ENCODE results near the gene TMEM143. TPM values are rescaled to one million over a fixed set of nuclear protein-coding genes. Genes with fewer than 3 reads are reported as not detected.

Gene TMEM143
- total RNA-seq, 1 donor = 4.3 TPM

GRCh38 chr19:48395170-48395455 lies 31.4 kb upstream of the TMEM143 start:
- Histone ChIP-seq H3K4me3 (ENCODE audit: insufficient read depth, low read length) (no peak overlapping the region), H4K20me1 (ENCODE audit: insufficient read depth, low read length) (no peaks in the 10 kb centered on the region), H3K36me3 (ENCODE audit: insufficient read depth, low read length) (no peaks in the 10 kb centered on the region), H3K27ac (ENCODE audit: low read depth, low read length) (no peak overlapping the region), H3K4me1 (ENCODE audit: insufficient read depth, low read length) (peaks cover 5% of the 10 kb centered on the region), H3K4me2 (ENCODE audit: insufficient read depth, low read length) (no peak overlapping the region), H3K79me2 (ENCODE audit: insufficient read depth, low read length) (peaks cover 13% of the 10 kb centered on the region), H3K27me3 (ENCODE audit: insufficient read depth, low read length) (peaks cover 53% of the 10 kb centered on the region), H3K9me3 (ENCODE audit: low read depth, low read length) (no peaks in the 10 kb centered on the region), H2AFZ (ENCODE audit: low read length) (no peak overlapping the region)
- TF ChIP-seq, protein P1, sequence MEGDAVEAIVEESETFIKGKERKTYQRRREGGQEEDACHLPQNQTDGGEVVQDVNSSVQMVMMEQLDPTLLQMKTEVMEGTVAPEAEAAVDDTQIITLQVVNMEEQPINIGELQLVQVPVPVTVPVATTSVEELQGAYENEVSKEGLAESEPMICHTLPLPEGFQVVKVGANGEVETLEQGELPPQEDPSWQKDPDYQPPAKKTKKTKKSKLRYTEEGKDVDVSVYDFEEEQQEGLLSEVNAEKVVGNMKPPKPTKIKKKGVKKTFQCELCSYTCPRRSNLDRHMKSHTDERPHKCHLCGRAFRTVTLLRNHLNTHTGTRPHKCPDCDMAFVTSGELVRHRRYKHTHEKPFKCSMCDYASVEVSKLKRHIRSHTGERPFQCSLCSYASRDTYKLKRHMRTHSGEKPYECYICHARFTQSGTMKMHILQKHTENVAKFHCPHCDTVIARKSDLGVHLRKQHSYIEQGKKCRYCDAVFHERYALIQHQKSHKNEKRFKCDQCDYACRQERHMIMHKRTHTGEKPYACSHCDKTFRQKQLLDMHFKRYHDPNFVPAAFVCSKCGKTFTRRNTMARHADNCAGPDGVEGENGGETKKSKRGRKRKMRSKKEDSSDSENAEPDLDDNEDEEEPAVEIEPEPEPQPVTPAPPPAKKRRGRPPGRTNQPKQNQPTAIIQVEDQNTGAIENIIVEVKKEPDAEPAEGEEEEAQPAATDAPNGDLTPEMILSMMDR (IDR thresholded peaks at IDR 0.05; ENCODE audit: extremely low read depth, low read depth, low read length) = no peak
- peak; percentile 90 for DNase-seq (ENCODE audit: insufficient read length, low spot score, missing footprints)

DNA sequence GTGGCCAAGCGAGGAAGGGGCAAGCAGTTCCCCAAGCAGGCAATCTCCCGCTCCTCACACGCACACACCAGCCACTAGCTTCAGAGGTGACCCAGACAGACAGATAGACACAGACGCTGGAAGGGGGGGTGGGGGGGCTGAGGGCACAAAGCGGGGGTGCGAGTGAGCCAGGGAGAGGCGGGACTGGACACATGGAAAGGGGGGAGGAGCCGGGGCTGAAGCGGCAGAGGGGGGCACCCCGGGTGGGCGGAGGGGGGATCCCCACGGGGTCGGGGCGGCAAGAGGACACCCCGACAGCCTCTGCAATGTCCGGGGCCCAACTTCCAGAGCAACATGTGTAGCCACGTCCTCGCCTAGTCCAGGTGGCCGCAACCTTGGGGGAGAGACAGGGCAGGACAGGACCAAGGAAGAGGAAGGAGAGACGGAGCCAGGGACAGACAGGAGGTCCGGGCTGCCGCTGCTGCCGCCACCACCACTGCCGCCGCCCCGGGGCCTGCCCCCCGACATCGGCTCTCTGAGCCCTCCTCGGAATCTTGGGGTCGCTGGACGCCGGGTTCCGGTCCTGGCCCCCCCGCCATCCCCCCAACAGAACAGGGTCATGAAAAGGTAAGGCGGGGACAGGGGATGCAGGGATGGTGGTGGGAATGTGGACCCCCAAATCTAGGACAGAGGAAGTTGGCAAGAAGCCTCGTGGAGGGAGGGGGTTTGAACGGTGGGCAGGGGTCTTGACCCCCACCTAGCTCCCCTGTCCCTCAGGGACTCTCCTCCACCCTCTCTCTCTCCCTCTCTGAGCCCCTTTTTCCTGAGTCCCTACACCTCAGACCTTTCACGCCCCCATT lies 30.8 kb upstream of the TMEM143 start:
- TF ChIP-seq, protein P1 (IDR thresholded peaks at IDR 0.05; ENCODE audit: extremely low read depth, low read depth, low read length) = no peak
- Histone ChIP-seq H3K36me3 (ENCODE audit: insufficient read depth, low read length) (no peaks in the 10 kb centered on the region), H3K27ac (ENCODE audit: low read depth, low read length) (no peak overlapping the region), H3K4me3 (ENCODE audit: insufficient read depth, low read length) (no peak overlapping the region), H2AFZ (ENCODE audit: low read length) (no peak overlapping the region), H3K4me1 (ENCODE audit: insufficient read depth, low read length) (peaks cover 5% of the 10 kb centered on the region), H3K4me2 (ENCODE audit: insufficient read depth, low read length) (peak overlapping the region; percentile 36), H3K9me3 (ENCODE audit: low read depth, low read length) (no peaks in the 10 kb centered on the region), H4K20me1 (ENCODE audit: insufficient read depth, low read length) (no peaks in the 10 kb centered on the region), H3K79me2 (ENCODE audit: insufficient read depth, low read length) (peaks cover 18% of the 10 kb centered on the region), H3K27me3 (ENCODE audit: insufficient read depth, low read length) (peaks cover 53% of the 10 kb centered on the region)
- DNase-seq (ENCODE audit: insufficient read length, low spot score, missing footprints) = peak; percentile 81

DNA sequence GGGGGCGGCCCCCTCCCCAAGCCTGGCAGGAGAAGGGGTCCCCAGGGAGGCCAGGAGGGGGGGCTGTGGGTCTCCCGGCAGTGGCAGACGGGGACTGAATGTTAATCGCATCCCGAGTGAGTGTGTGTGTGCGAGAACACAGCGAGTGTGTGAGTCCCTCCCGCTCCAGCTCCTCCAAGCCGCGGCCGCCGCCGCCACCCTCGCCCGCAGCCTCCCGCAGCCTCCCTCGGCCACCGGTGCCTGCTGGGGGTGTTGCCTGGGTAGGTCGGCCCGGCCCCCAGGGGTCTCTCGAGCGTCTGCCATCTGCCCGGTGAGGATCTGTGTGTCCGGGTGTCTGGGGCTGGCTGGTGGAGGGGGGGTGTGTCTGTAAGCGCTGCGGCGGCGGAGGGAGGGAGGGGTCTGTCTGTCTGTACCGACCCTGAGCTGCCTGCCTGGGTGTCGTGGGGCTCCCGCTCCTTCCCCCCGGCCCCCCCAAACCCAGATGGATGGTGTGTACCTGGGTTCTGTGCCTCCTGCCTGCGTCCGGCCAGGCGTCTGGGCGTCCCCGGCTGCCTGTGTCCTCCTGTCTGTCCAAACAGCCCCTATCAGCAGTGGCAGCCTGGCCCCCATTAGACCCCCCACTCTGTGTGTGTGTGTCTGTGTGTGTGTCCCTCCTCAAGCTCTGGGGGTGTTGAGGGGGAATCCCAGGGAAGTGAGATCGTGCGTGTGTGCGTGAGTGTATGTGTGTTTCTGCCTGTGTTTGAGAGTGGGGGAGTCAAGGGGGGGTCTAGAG lies 30.0 kb upstream of the TMEM143 start, which contains the start of gene GRIN2D:
GRIN2D (plus strand) TSS at position 110 of the 772 bp plus-strand sequence. CDS start 4,725 bp downstream, outside the sequence.
- Histone ChIP-seq H3K79me2 (ENCODE audit: insufficient read depth, low read length) (peaks cover 26% of the 10 kb centered on the region), H3K4me1 (ENCODE audit: insufficient read depth, low read length) (peaks cover 10% of the 10 kb centered on the region), H3K9me3 (ENCODE audit: low read depth, low read length) (no peaks in the 10 kb centered on the region), H3K27me3 (ENCODE audit: insufficient read depth, low read length) (peaks cover 53% of the 10 kb centered on the region), H3K4me3 (ENCODE audit: insufficient read depth, low read length) (peak within 1 kb of the TSS; percentile 33), H2AFZ (ENCODE audit: low read length) (no peak within 1 kb of the TSS), H3K27ac (ENCODE audit: low read depth, low read length) (no peak within 1 kb of the TSS), H3K4me2 (ENCODE audit: insufficient read depth, low read length) (peak within 1 kb of the TSS; percentile 36), H3K36me3 (ENCODE audit: insufficient read depth, low read length) (peaks cover 7% of the 10 kb centered on the region), H4K20me1 (ENCODE audit: insufficient read depth, low read length) (peaks cover 7% of the 10 kb centered on the region)
- peak; percentile 92 for DNase-seq (ENCODE audit: insufficient read length, low spot score, missing footprints)
- TF ChIP-seq, protein P1 (IDR thresholded peaks at IDR 0.05; ENCODE audit: extremely low read depth, low read depth, low read length) = no peak

Measured in osteoblast (primary cell).